NCI-H69 (cell line): ENCODE data around the gene CPE.

ENCODE experiments used
- DNase-seq: peaks from one replicate; lab custom pipeline; 2025; lab: John Stamatoyannopoulos, UW

Gene CPE

GRCh38 chr4:165364452-165365080 lies 14.2 kb upstream of the CPE start:
- DNase-seq = no peak

- peak; percentile 4 for DNase-seq
Measured at GRCh38 chr4:165367040-165367439, 11.8 kb upstream of the CPE start.

- DNase-seq = peak; percentile 83
Measured at GRCh38 chr4:165368114-165368513, 10.7 kb upstream of the CPE start.

- peak; percentile 54 for DNase-seq
Measured at GRCh38 chr4:165368567-165368966, 10.2 kb upstream of the CPE start.

- no peak for DNase-seq
Measured at GRCh38 chr4:165369522-165369921, 9.3 kb upstream of the CPE start.

- no peak for DNase-seq
Measured at GRCh38 chr4:165370530-165370929, 8.3 kb upstream of the CPE start.

- DNase-seq = no peak
Measured at GRCh38 chr4:165375465-165375864, 3.3 kb upstream of the CPE start.

- DNase-seq = peak; percentile 41
Measured at GRCh38 chr4:165378398-165378744, 437 bp upstream of the CPE start.

- DNase-seq = peak; percentile 84
Measured at GRCh38 chr4:165379678-165380064, 863 bp downstream of the CPE start.

GRCh38 chr4:165380805-165381204 lies 2.0 kb downstream of the CPE start:
- peak; percentile 44 for DNase-seq

GRCh38 chr4:165381821-165382373 lies 3.1 kb downstream of the CPE start:
- peak; percentile 73 for DNase-seq

- peak; percentile 31 for DNase-seq
Measured at GRCh38 chr4:165382640-165383039, 3.8 kb downstream of the CPE start.

- peak; percentile 86 for DNase-seq
Measured at GRCh38 chr4:165383591-165384073, 4.8 kb downstream of the CPE start.

GRCh38 chr4:165384186-165384585 lies 5.4 kb downstream of the CPE start:
- DNase-seq = peak; percentile 64

- DNase-seq = peak; percentile 73
Measured at GRCh38 chr4:165384598-165384997, 5.8 kb downstream of the CPE start.

- peak; percentile 13 for DNase-seq
Measured at GRCh38 chr4:165385126-165385525, 6.3 kb downstream of the CPE start.

GRCh38 chr4:165386328-165386727 lies 7.5 kb downstream of the CPE start:
- DNase-seq = peak; percentile 21

- no peak for DNase-seq
Measured at GRCh38 chr4:165388756-165389155, 9.9 kb downstream of the CPE start.

GRCh38 chr4:165393051-165393450 lies 14.2 kb downstream of the CPE start:
- peak; percentile 8 for DNase-seq

GRCh38 chr4:165393704-165394103 lies 14.9 kb downstream of the CPE start:
- DNase-seq = no peak

GRCh38 chr4:165394275-165394674 lies 15.5 kb downstream of the CPE start:
- DNase-seq = no peak

GRCh38 chr4:165398570-165398969 lies 19.8 kb downstream of the CPE start:
- DNase-seq = peak; percentile 97

- peak; percentile 64 for DNase-seq
Measured at GRCh38 chr4:165402375-165402774, 23.6 kb downstream of the CPE start.

- DNase-seq = peak; percentile 43
Measured at GRCh38 chr4:165403048-165403447, 24.2 kb downstream of the CPE start.
